ENCODE data around the gene BAIAP3.

- TF ChIP-seq CTCF (IDR thresholded peaks at IDR 0.05) (no peak), POLR2A (IDR thresholded peaks at IDR 0.05; ENCODE audit: low read depth) (no peak), POLR2AphosphoS5 (IDR thresholded peaks at IDR 0.05) (no peak), EP300 (IDR thresholded peaks at IDR 0.05) (no peak)
Observed at GRCh38 chr16:1344499-1344898, 11.1 kb downstream of the BAIAP3 start.

Measured in esophagus muscularis mucosa (tissue), 4 donors.